Endothelial cell of umbilical vein (primary cell): ENCODE measurements around the gene DPH2. TPM values are rescaled to one million over a fixed set of nuclear protein-coding genes. Genes with fewer than 3 reads are reported as not detected.

Source experiments
- BruUV-seq: library from RNA; stranded (reverse); fragments of 400-500 nt; replicated peaks from 2 replicates; lab custom pipeline; 2021; lab: Mats Ljungman, UMichigan
- CTCF ChIA-PET: fragments of 300-600, 350-600 bp; sonication (Branson Sonifier 250); formaldehyde crosslinking; loops from one replicate; lab custom pipeline; 2021; ENCODE audit warnings: antibody characterized with exemption, inconsistent platforms; lab: Charles Lee
- POLR2A ChIA-PET: fragments of 300-600, 350-600 bp; sonication (Branson Sonifier 250); formaldehyde crosslinking; loops from one replicate; lab custom pipeline; 2021; ENCODE audit warnings: antibody characterized with exemption, inconsistent platforms; lab: Charles Lee
- DNase-seq: peaks from one replicate; pipeline ENCODE4 v3.0.0-alpha.2; 2011; ENCODE audit warnings: low read depth, low spot score
- FAIRE-seq: peaks from 2 replicates; lab custom pipeline; 2011; peaks lifted over from hg19 to GRCh38; lab: Jason Lieb, UNC
- H2AFZ ChIP-seq: 2 replicates; pipeline ENCODE4 v1.6.0; 2012; ENCODE audit warnings: low read depth, low read length, control low read depth, inconsistent platforms
- H3K27ac ChIP-seq: 2 replicates; pipeline ENCODE4 v1.5.1; 2011; ENCODE audit warnings: low read depth, mild to moderate bottlenecking, control low read depth, low read length, moderate library complexity; ENCODE audit not compliant: insufficient read depth
- H3K27me3 ChIP-seq, 2 experiments: 2 replicates each; pipeline versions ENCODE4 v1.6.0 to v1.6.1; 2011; ENCODE audit warnings: low read length in 2 of 2, mixed read lengths in 1 of 2; ENCODE audit not compliant: control insufficient read depth in 2 of 2, insufficient read depth in 2 of 2
- H3K36me3 ChIP-seq, 2 experiments: 2 replicates in 1 of 2; 3 replicates in 1 of 2; pipeline ENCODE4 v1.5.1; 2011; ENCODE audit warnings: low read length in 2 of 2, mild to moderate bottlenecking in 1 of 2, moderate library complexity in 1 of 2; ENCODE audit not compliant: control insufficient read depth in 2 of 2, insufficient read depth in 2 of 2; ENCODE audit errors: extremely low read depth in 1 of 2
- H3K4me1 ChIP-seq: 3 replicates; pipeline ENCODE4 v1.5.1; 2011; ENCODE audit warnings: mild to moderate bottlenecking, low read length; ENCODE audit not compliant: control insufficient read depth, insufficient read depth; ENCODE audit errors: extremely low read depth
- H3K4me2 ChIP-seq: 2 replicates; pipeline ENCODE4 v1.6.1; 2011; ENCODE audit warnings: low read length, control low read depth, mixed read lengths; ENCODE audit not compliant: insufficient read depth
- H3K4me3 ChIP-seq, 3 experiments: fragments of 200-600 bp in 1 of 3; sonication (generic), shearing (Covaris generic) in 1 of 3; replicated peaks in 1 of 3; 2 replicates each; pipeline ENCODE4 v1.5.1; 2011 to 2016; ENCODE audit warnings: control low read depth in 3 of 3, low read length in 3 of 3, mild to moderate bottlenecking in 2 of 3, inconsistent platforms in 1 of 3, low read depth in 1 of 3, moderate library complexity in 1 of 3; ENCODE audit not compliant: insufficient read depth in 1 of 3
- H3K79me2 ChIP-seq: 2 replicates; pipeline ENCODE4 v1.6.0; 2012; ENCODE audit warnings: low read length, inconsistent platforms; ENCODE audit not compliant: control insufficient read depth, insufficient read depth
- H3K9ac ChIP-seq: replicated peaks from 2 replicates; pipeline ENCODE3; 2011; ENCODE audit warnings: low read length, control low read depth; ENCODE audit not compliant: insufficient read depth; ENCODE audit errors: extremely low read depth
- H3K9me1 ChIP-seq: replicated peaks from 3 replicates; pipeline ENCODE4 v1.6.0; 2011; ENCODE audit warnings: mild to moderate bottlenecking, low read length; ENCODE audit not compliant: control insufficient read depth, insufficient read depth; ENCODE audit errors: extremely low read depth
- H3K9me3 ChIP-seq: replicated peaks from 2 replicates; pipeline ENCODE4 v1.5.1; 2012; ENCODE audit warnings: low read length, inconsistent platforms; ENCODE audit not compliant: control insufficient read depth, insufficient read depth
- H4K20me1 ChIP-seq: replicated peaks from 2 replicates; pipeline ENCODE3; 2011; ENCODE audit warnings: mild to moderate bottlenecking, low read length; ENCODE audit not compliant: control insufficient read depth, insufficient read depth; ENCODE audit errors: extremely low read depth
- CTCF ChIP-seq, 2 donors: IDR thresholded peaks; 1 replicate in 1 of 2; 2 replicates in 1 of 2; pipeline ENCODE4 v1.5.1; 2011; ENCODE audit warnings: low read length in 2 of 2, mild to moderate bottlenecking in 2 of 2, moderate library complexity in 2 of 2, control low read depth in 1 of 2, inconsistent platforms in 1 of 2, low read depth in 1 of 2; ENCODE audit not compliant: insufficient read depth in 1 of 2; ENCODE audit errors: extremely low read depth in 1 of 2
- POLR2AphosphoS5 ChIP-seq: IDR thresholded peaks from 2 replicates; pipeline ENCODE4 v1.6.1; 2012; ENCODE audit warnings: low read depth, mild to moderate bottlenecking, control low read depth, low read length, moderate library complexity; ENCODE audit not compliant: insufficient read depth
- dilution Hi-C: fragments of 300-500 bp; cut with MboI; formaldehyde crosslinking; loops from one replicate; pipeline ENCODE4 v1.15.0; 2019; ENCODE audit warnings: low sequenced_read_pairs; ENCODE audit not compliant: extremely low pct_ligation_motif_present
- intact Hi-C: fragments of 100-400 bp; cut with micrococcal nuclease; formaldehyde crosslinking; loops from one replicate; pipeline ENCODE4 v1.10.0; 2022
- polyA plus RNA-seq, 4 experiments: library from polyadenylated mRNA; depleted of rRNA in 3 of 4; stranded (reverse) in 3 of 4; unstranded in 1 of 4; fragments of >200 nt; gene quantifications; 2 replicates each; pipeline versions ENCODE4 v1.2.1 to v1.2.3, GENCODE V29; 2011 to 2012; ENCODE audit warnings: missing spikeins in 1 of 4
- total RNA-seq: library from RNA; stranded (reverse); gene quantifications from 2 replicates; pipeline ENCODE4 v1.2.3, GENCODE V29; 2021

Gene DPH2
- total and polyA plus RNA-seq, 2 donors (not counting 3 experiments of a cell fraction or from before 2014, with no cell fraction given): 28.1 to 59.1 TPM

GRCh38 chr1:43994794-43995790 lies 25.3 kb downstream of the DPH2 start:
- peaks cover 7% of the 10 kb centered on the region for H3K4me1 ChIP-seq
- no peak overlapping the region for H3K27ac ChIP-seq
- dilution Hi-C loops (no loop called here), intact Hi-C loops (loop anchor here (5.0 kb wide), 2 partner anchors 37 to 233 kb away; partner anchors contain the start of gene SLC6A9)
- TF ChIP-seq CTCF (IDR thresholded peaks at IDR 0.05; ENCODE audit: extremely low read depth in 1 of 2, insufficient read depth in 1 of 2, low read depth in 1 of 2, low read length in 2 of 2) (peak in 1 of 2 donors; percentile 30), POLR2AphosphoS5 (no peak)
- no peak overlapping the region for H3K4me3 ChIP-seq
- no peaks in the 10 kb centered on the region for H3K9me1 ChIP-seq
- no peak overlapping the region for H3K4me2 ChIP-seq
- no peaks in the 10 kb centered on the region for H3K36me3 ChIP-seq
- no peak overlapping the region for H3K9ac ChIP-seq
- no peaks in the 10 kb centered on the region for H4K20me1 ChIP-seq
- no peak overlapping the region for H2AFZ ChIP-seq
- CTCF ChIA-PET: interaction anchor here (0.6 to 3.3 kb wide), 6 partner anchors 10 to 232 kb away, joined by 4 to 13 read pairs (median 5); no protein-coding TSS in a partner anchor
- no peak for DNase-seq
- H3K79me2 ChIP-seq: no peaks in the 10 kb centered on the region
- BruUV-seq: no TSS peak
- H3K27me3 ChIP-seq: no peaks in the 10 kb centered on the region
- no peak for FAIRE-seq
- H3K9me3 ChIP-seq: no peaks in the 10 kb centered on the region
- POLR2A ChIA-PET: no interaction called here
